Uterus (tissue), 4 donors: ENCODE data around the gene KRTAP25-1. TPM values are rescaled to one million over a fixed set of nuclear protein-coding genes. Genes with fewer than 3 reads are reported as not detected.

Source experiments
- DNase-seq, 2 donors: peaks; one replicate each; pipeline ENCODE4 v3.0.0-alpha.2; 2019 to 2020
- H3K27ac ChIP-seq, 2 donors: fragments of 200-600 bp; sonication (generic); 1 replicate in 1 of 2; 2 replicates in 1 of 2; pipeline ENCODE4 v1.5.1; 2016 to 2018
- H3K27me3 ChIP-seq, 2 donors: fragments of 200-600 bp; sonication (generic); one replicate each; pipeline ENCODE4 v1.5.1; 2018 to 2019; ENCODE audit warnings: control low read depth in 1 of 2
- H3K36me3 ChIP-seq, 2 donors: fragments of 200-600 bp; sonication (generic); one replicate each; pipeline ENCODE4 v1.5.1; 2019; ENCODE audit warnings: control low read depth in 1 of 2
- H3K4me1 ChIP-seq, 2 donors: fragments of 200-600 bp; sonication (generic); one replicate each; pipeline ENCODE4 v1.5.1; 2018 to 2019; ENCODE audit warnings: control low read depth in 1 of 2
- H3K4me3 ChIP-seq, 2 donors: fragments of 200-600 bp; sonication (generic); 1 replicate in 1 of 2; 2 replicates in 1 of 2; pipeline ENCODE4 v1.5.1; 2018 to 2019; ENCODE audit warnings: mild to moderate bottlenecking in 1 of 2
- H3K9me3 ChIP-seq, 2 donors: fragments of 200-600 bp; sonication (generic); one replicate each; pipeline ENCODE4 v1.5.1; 2019; ENCODE audit warnings: control low read depth in 1 of 2
- CTCF ChIP-seq, 4 experiments: fragments of 200-600 bp in 2 of 4; fragments of 450-650 bp in 2 of 4; sonication (generic) in 2 of 4; IDR thresholded peaks; one replicate each; pipeline ENCODE4 v1.5.1; 2016 to 2019; ENCODE audit warnings: antibody characterized with exemption in 4 of 4, mild to moderate bottlenecking in 2 of 4, moderate library complexity in 1 of 4
- POLR2A ChIP-seq, 2 donors: fragments of 450-650 bp; IDR thresholded peaks; one replicate each; pipeline ENCODE4 v1.6.1; 2016; ENCODE audit warnings: antibody characterized with exemption in 2 of 2, mild to moderate bottlenecking in 1 of 2, moderate library complexity in 1 of 2
- intact Hi-C: fragments of 100-400 bp; cut with DNase I; formaldehyde crosslinking; loops from one replicate; pipeline ENCODE4 v1.15.1; 2023; ENCODE audit warnings: low total_unique reads
- total RNA-seq, 4 donors: library from RNA; depleted of rRNA in 3 of 4; stranded (reverse); fragments of >200 nt in 3 of 4; gene quantifications; one replicate each; pipeline versions ENCODE4 v1.1.0 to v1.2.4, GENCODE V29; 2014 to 2023
- donor health status: DM: yes; HTN: yes; CAD: no.

Gene KRTAP25-1, protein sequence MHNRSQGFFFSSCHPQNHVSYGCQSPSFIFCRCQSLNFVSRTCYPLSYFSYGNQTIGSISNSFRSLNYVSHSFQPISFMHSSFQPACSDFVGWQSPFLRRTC
- not detected for total RNA-seq

- Histone ChIP-seq H3K36me3 (no peaks in the 10 kb centered on the region), H3K27me3 (no peaks in the 10 kb centered on the region), H3K9me3 (no peaks in the 10 kb centered on the region), H3K27ac (no peak within 1 kb of the TSS), H3K4me1 (no peaks in the 10 kb centered on the region), H3K4me3 (no peak within 1 kb of the TSS)
- TF ChIP-seq POLR2A (IDR thresholded peaks at IDR 0.05) (no peak), CTCF (IDR thresholded peaks at IDR 0.05) (no peak)
- intact Hi-C loops, result no loop called here
- no peak for DNase-seq
These were observed at the start of gene KRTAP25-1 for GRCh38 chr21:30289215-30289614. Gene KRTAP25-1, minus strand, starts transcription at chr21:30289514. Its CDS starts 24 bp downstream, at chr21:30289490.

GRCh38 chr21:30338717-30339116 lies 49.4 kb upstream of the KRTAP25-1 start:
- H3K9me3 ChIP-seq, result no peaks in the 10 kb centered on the region
- no peaks in the 10 kb centered on the region for H3K27me3 ChIP-seq
- H3K36me3 ChIP-seq, result no peaks in the 10 kb centered on the region
- no peaks in the 10 kb centered on the region for H3K4me1 ChIP-seq
- H3K27ac ChIP-seq, result no peak overlapping the region
- no peak for DNase-seq
- TF ChIP-seq CTCF (IDR thresholded peaks at IDR 0.05) (no peak), POLR2A (IDR thresholded peaks at IDR 0.05) (no peak)
- H3K4me3 ChIP-seq, result no peak overlapping the region
- intact Hi-C loops, result no loop called here

DNA sequence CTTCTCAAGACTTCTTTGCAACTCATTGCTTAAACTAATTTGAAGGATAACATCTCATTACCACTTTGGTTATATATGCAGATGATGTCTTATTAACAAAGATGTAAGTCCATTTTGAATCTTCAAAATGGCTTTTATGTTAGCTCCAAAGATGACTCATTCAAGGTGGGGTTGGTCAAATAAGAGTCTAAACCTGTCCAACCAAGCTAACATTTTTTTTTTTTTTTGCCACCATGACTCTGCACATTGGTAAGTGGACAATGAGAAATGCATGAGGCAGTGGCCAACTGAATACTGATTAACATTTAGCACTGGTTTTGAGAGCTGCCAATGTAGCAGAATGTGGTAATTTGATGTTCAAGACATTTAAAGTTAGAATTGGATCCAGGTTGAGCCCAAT lies 48.5 kb upstream of the KRTAP25-1 start:
- Histone ChIP-seq H3K27ac (no peak overlapping the region), H3K4me1 (no peaks in the 10 kb centered on the region), H3K27me3 (no peaks in the 10 kb centered on the region), H3K36me3 (no peaks in the 10 kb centered on the region), H3K9me3 (no peaks in the 10 kb centered on the region), H3K4me3 (no peak overlapping the region)
- TF ChIP-seq POLR2A (IDR thresholded peaks at IDR 0.05) (no peak), CTCF (IDR thresholded peaks at IDR 0.05) (no peak)
- DNase-seq, result no peak
- intact Hi-C loops, result no loop called here

DNA sequence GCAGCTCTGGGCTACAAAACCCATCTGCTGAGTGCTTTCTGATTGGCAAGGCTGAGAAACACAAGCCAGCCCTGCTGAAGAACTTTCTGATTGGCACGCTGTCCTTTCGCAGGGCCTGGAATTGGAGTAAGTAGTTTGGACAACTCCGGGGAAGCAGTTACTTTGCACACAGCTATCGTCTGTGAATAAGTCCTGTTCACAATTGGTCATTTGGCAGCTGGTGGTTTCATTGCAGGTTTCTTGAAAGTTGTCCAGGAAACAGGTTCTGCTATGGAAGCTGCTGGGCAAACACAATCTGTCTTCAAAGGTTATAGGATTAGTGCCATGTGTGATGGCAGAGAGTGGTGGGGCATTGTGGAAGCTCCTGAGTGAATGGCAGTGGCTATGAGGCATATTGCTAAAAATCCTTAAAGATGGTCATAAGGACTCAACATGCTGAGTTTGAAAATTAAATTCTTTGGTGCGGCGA lies 48.0 kb upstream of the KRTAP25-1 start, which contains the start of gene KRTAP27-1:
Gene KRTAP27-1 (minus strand): TSS at position 419 of the 469 bp plus-strand sequence. CDS start 26 bp downstream, at position 393.
- no peak within 1 kb of the TSS for H3K27ac ChIP-seq
- TF ChIP-seq CTCF (IDR thresholded peaks at IDR 0.05) (no peak), POLR2A (IDR thresholded peaks at IDR 0.05) (no peak)
- no peak within 1 kb of the TSS for H3K4me3 ChIP-seq
- H3K4me1 ChIP-seq, result no peaks in the 10 kb centered on the region
- H3K9me3 ChIP-seq, result no peaks in the 10 kb centered on the region
- H3K36me3 ChIP-seq, result no peaks in the 10 kb centered on the region
- intact Hi-C loops, result no loop called here
- DNase-seq, result no peak
- no peaks in the 10 kb centered on the region for H3K27me3 ChIP-seq

GRCh38 chr21:30336596-30336995 lies 47.3 kb upstream of the KRTAP25-1 start:
- H3K9me3 ChIP-seq, result no peaks in the 10 kb centered on the region
- H3K27me3 ChIP-seq, result no peaks in the 10 kb centered on the region
- TF ChIP-seq POLR2A (IDR thresholded peaks at IDR 0.05) (no peak), CTCF (IDR thresholded peaks at IDR 0.05) (no peak)
- no peak overlapping the region for H3K27ac ChIP-seq
- H3K4me1 ChIP-seq, result no peaks in the 10 kb centered on the region
- intact Hi-C loops, result no loop called here
- H3K4me3 ChIP-seq, result no peak overlapping the region
- no peaks in the 10 kb centered on the region for H3K36me3 ChIP-seq
- DNase-seq, result no peak
